Measurements from ENCODE around the gene NUDT3.

The NUDT3 gene

GRCh38 chr6:34321821-34322220 is 70.6 kb downstream of the NUDT3 start:
- Histone ChIP-seq H3K4me1 (peaks cover 13% of the 10 kb centered on the region), H3K36me3 (ENCODE audit: control insufficient read depth, insufficient read depth, low read length) (no peaks in the 10 kb centered on the region), H3K9me3 (ENCODE audit: control insufficient read depth, low read length) (no peaks in the 10 kb centered on the region), H3K4me2 (ENCODE audit: low read length) (no peak overlapping the region), H3K27ac (no peak overlapping the region), H2AFZ (no peak overlapping the region), H3K9ac (no peak overlapping the region), H3K4me3 (ENCODE audit: low read depth, low read length) (no peak overlapping the region), H3K27me3 (ENCODE audit: control insufficient read depth, insufficient read depth, low read length) (no peaks in the 10 kb centered on the region), H3K79me2 (peaks cover 3% of the 10 kb centered on the region)
- TF ChIP-seq CTCF (IDR thresholded peaks at IDR 0.05) = no peak

GRCh38 chr6:34319471-34319885 is 73.0 kb downstream of the NUDT3 start:
- H2AFZ ChIP-seq = no peak overlapping the region
- no peaks in the 10 kb centered on the region for H3K36me3 ChIP-seq (ENCODE audit: control insufficient read depth, insufficient read depth, low read length)
- peaks cover 17% of the 10 kb centered on the region for H3K4me1 ChIP-seq
- H3K4me3 ChIP-seq (ENCODE audit: low read depth, low read length) = no peak overlapping the region
- no peak overlapping the region for H3K27ac ChIP-seq
- H3K4me2 ChIP-seq (ENCODE audit: low read length) = no peak overlapping the region
- no peaks in the 10 kb centered on the region for H3K27me3 ChIP-seq (ENCODE audit: control insufficient read depth, insufficient read depth, low read length)
- H3K79me2 ChIP-seq = peaks cover 3% of the 10 kb centered on the region
- no peak for TF ChIP-seq CTCF (IDR thresholded peaks at IDR 0.05)
- H3K9me3 ChIP-seq (ENCODE audit: control insufficient read depth, low read length) = no peaks in the 10 kb centered on the region
- no peak overlapping the region for H3K9ac ChIP-seq

GRCh38 chr6:34318499-34319470 is 73.7 kb downstream of the NUDT3 start:
- Histone ChIP-seq H3K79me2 (peaks cover 6% of the 10 kb centered on the region), H3K4me3 (ENCODE audit: low read depth, low read length) (no peak overlapping the region), H2AFZ (no peak overlapping the region), H3K36me3 (ENCODE audit: control insufficient read depth, insufficient read depth, low read length) (no peaks in the 10 kb centered on the region), H3K9me3 (ENCODE audit: control insufficient read depth, low read length) (no peaks in the 10 kb centered on the region), H3K27ac (no peak overlapping the region), H3K4me2 (ENCODE audit: low read length) (no peak overlapping the region), H3K27me3 (ENCODE audit: control insufficient read depth, insufficient read depth, low read length) (no peaks in the 10 kb centered on the region), H3K4me1 (peaks cover 17% of the 10 kb centered on the region), H3K9ac (no peak overlapping the region)
- no peak for TF ChIP-seq CTCF (IDR thresholded peaks at IDR 0.05)

GRCh38 chr6:34317882-34318498 is 74.5 kb downstream of the NUDT3 start:
- TF ChIP-seq CTCF (IDR thresholded peaks at IDR 0.05) = no peak
- Histone ChIP-seq H2AFZ (no peak overlapping the region), H3K4me2 (ENCODE audit: low read length) (no peak overlapping the region), H3K36me3 (ENCODE audit: control insufficient read depth, insufficient read depth, low read length) (no peaks in the 10 kb centered on the region), H3K27me3 (ENCODE audit: control insufficient read depth, insufficient read depth, low read length) (no peaks in the 10 kb centered on the region), H3K79me2 (peaks cover 8% of the 10 kb centered on the region), H3K9me3 (ENCODE audit: control insufficient read depth, low read length) (no peaks in the 10 kb centered on the region), H3K4me1 (peaks cover 17% of the 10 kb centered on the region), H3K9ac (no peak overlapping the region), H3K4me3 (ENCODE audit: low read depth, low read length) (no peak overlapping the region), H3K27ac (no peak overlapping the region)
